Measurements from ENCODE around the gene BMP6.

DNA sequence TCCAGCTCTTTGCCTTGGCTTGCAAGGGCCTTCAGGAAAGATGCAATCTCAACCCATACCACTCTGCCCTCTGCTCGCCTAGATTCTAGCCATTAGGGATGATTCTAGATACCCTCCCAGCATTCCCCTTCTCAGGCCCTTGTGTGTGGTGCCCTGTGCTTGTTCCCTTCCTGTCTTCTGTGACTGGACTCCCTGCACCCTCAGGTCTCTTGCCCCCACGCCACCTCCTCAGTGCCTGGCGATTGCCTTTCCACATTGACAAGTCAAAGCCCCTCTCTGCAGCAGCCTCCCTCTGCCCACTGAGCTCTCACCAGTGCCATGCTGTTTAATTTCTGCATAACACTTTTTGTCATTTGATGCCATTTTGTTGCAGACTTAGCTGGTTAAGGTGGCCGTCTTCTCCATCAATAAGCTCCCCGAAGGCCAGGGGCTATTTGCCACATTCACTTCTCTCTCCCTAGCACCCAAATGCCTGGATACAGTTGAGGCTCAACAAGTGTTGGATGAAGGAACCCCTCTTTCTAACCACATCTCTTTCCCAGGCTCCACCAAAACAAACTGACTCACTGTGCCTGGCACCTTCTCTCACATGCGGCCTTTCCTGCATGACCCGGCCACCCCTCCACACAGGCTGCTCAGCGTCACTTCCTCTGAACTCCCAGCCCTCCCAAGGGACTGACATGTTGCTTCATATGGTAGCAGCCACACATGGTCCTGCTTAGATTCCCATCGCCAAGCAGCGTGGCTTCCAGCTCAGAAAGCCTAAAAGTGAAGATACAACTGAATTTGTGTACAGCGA, 189.3 kb downstream of the BMP6 start:
- TF ChIP-seq, protein P1, sequence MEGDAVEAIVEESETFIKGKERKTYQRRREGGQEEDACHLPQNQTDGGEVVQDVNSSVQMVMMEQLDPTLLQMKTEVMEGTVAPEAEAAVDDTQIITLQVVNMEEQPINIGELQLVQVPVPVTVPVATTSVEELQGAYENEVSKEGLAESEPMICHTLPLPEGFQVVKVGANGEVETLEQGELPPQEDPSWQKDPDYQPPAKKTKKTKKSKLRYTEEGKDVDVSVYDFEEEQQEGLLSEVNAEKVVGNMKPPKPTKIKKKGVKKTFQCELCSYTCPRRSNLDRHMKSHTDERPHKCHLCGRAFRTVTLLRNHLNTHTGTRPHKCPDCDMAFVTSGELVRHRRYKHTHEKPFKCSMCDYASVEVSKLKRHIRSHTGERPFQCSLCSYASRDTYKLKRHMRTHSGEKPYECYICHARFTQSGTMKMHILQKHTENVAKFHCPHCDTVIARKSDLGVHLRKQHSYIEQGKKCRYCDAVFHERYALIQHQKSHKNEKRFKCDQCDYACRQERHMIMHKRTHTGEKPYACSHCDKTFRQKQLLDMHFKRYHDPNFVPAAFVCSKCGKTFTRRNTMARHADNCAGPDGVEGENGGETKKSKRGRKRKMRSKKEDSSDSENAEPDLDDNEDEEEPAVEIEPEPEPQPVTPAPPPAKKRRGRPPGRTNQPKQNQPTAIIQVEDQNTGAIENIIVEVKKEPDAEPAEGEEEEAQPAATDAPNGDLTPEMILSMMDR (IDR thresholded peaks at IDR 0.05): no peak
- TF ChIP-seq POLR2A (IDR thresholded peaks at IDR 0.05): no peak

All from esophagus squamous epithelium (tissue), 4 donors.